Mesendoderm (in vitro differentiated cells): Measurements from ENCODE around the gene CEP85.
A peak's percentile ranks its signal among the peaks of the same experiment; 100 is the strongest.

ENCODE experiments used
- DNase-seq: peaks from one replicate; pipeline ENCODE4 v3.0.0; 2013
- H2AK5ac ChIP-seq: 2 replicates; pipeline ENCODE4 v1.6.1; 2013; ENCODE audit warnings: low read length, inconsistent platforms
- H2BK120ac ChIP-seq: 2 replicates; pipeline ENCODE4 v1.6.1; 2013; ENCODE audit warnings: low read depth, mild to moderate bottlenecking, low read length, moderate library complexity, mixed read lengths
- H2BK15ac ChIP-seq: replicated peaks from 2 replicates; pipeline ENCODE4 v1.6.1; 2013; ENCODE audit warnings: low read depth, mild to moderate bottlenecking, moderate library complexity
- H2BK5ac ChIP-seq: 2 replicates; pipeline ENCODE4 v1.6.1; 2013; ENCODE audit warnings: low read length, inconsistent platforms
- H3K18ac ChIP-seq: 2 replicates; pipeline ENCODE4 v1.6.1; 2013; ENCODE audit warnings: mild to moderate bottlenecking, low read length, mixed read lengths
- H3K23ac ChIP-seq: one replicate; pipeline ENCODE4 v1.6.1; 2013; ENCODE audit warnings: low read length
- H3K27ac ChIP-seq: 2 replicates; pipeline ENCODE4 v1.5.1; 2013; ENCODE audit warnings: low read depth, mild to moderate bottlenecking, inconsistent platforms, low read length, moderate library complexity
- H3K27me3 ChIP-seq: 2 replicates; pipeline ENCODE4 v1.6.1; 2013; ENCODE audit warnings: low read length, control low read depth, mild to moderate bottlenecking, inconsistent platforms; ENCODE audit not compliant: insufficient read depth, poor library complexity
- H3K36me3 ChIP-seq: 2 replicates; pipeline ENCODE4 v1.6.1; 2013; ENCODE audit warnings: low read length, inconsistent platforms; ENCODE audit not compliant: control insufficient read depth, insufficient read depth
- H3K4ac ChIP-seq: one replicate; pipeline ENCODE4 v1.6.1; 2013; ENCODE audit warnings: low read depth, mild to moderate bottlenecking, low read length, moderate library complexity
- H3K4me1 ChIP-seq: 2 replicates; pipeline ENCODE4 v1.6.1; 2013; ENCODE audit warnings: low read depth, low read length, inconsistent platforms; ENCODE audit not compliant: control insufficient read depth
- H3K4me2 ChIP-seq: 2 replicates; pipeline ENCODE4 v1.6.1; 2013; ENCODE audit warnings: low read length
- H3K4me3 ChIP-seq: 2 replicates; pipeline ENCODE4 v1.5.1; 2013; ENCODE audit warnings: mild to moderate bottlenecking, low read length
- H3K56ac ChIP-seq: one replicate; pipeline ENCODE4 v1.6.1; 2013; ENCODE audit warnings: low read length
- H3K79me1 ChIP-seq: 2 replicates; pipeline ENCODE4 v1.6.1; 2013; ENCODE audit warnings: low read length, inconsistent platforms
- H3K79me2 ChIP-seq: 2 replicates; pipeline ENCODE4 v1.6.1; 2013; ENCODE audit warnings: mild to moderate bottlenecking, low read length; ENCODE audit not compliant: control insufficient read depth, insufficient read depth
- H3K9ac ChIP-seq: 2 replicates; pipeline ENCODE4 v1.6.1; 2013; ENCODE audit warnings: low read length, inconsistent platforms
- H4K5ac ChIP-seq: one replicate; pipeline ENCODE4 v1.6.1; 2013; ENCODE audit warnings: low read length
- H4K8ac ChIP-seq: one replicate; pipeline ENCODE4 v1.6.1; 2013; ENCODE audit warnings: low read depth, mild to moderate bottlenecking, control low read depth, low read length, moderate library complexity
- WGBS: extraction: QIAGEN DNeasy Blood & Tissue Kit; methylation state at CpG from one replicate; pipeline ENCODE4 v1.1.7; 2013; ENCODE audit warnings: low lambda C conversion rate, missing lambda C conversion rate; ENCODE audit not compliant: insufficient coverage; ENCODE audit errors: extremely low coverage; 5-methylcytosine and 5-hydroxymethylcytosine counted together

Gene CEP85

DNA sequence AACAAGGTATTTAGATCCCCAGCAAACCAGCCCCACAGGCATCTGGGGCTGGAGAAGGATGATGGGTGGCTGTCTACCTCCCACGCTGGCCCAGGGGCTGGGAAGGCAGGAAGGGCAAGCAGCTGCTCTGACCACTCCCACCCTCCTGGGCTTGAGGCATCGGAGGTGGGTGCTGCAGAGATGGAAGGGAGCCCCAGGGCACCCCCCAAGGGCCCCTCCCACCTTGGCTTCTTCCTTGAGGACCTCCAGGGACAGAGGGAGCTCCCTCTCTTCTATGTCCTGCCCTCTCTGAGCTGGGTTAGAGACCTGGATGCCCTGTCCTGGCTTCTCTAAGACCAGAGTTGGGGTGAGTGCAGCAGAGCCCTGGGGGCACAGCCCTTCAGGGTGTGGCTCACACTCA lies 86.9 kb downstream of the CEP85 start:
- Histone ChIP-seq H3K79me1 (no peaks in the 10 kb centered on the region), H2BK15ac (no peak overlapping the region), H3K4me3 (no peak overlapping the region), H3K56ac (no peak overlapping the region), H3K18ac (no peak overlapping the region), H3K36me3 (no peaks in the 10 kb centered on the region), H3K4ac (no peak overlapping the region), H3K4me1 (peaks cover 2% of the 10 kb centered on the region), H3K27me3 (no peaks in the 10 kb centered on the region), H3K9ac (no peak overlapping the region), H3K23ac (no peak overlapping the region), H2BK120ac (no peak overlapping the region), H4K5ac (no peak overlapping the region), H4K8ac (no peak overlapping the region), H3K27ac (no peak overlapping the region), H2BK5ac (no peak overlapping the region), H3K79me2 (no peaks in the 10 kb centered on the region), H3K4me2 (no peak overlapping the region), H2AK5ac (no peak overlapping the region)
- no peak for DNase-seq
- WGBS: no CpG with 5 or more reads among the region's 2 CpGs

DNA sequence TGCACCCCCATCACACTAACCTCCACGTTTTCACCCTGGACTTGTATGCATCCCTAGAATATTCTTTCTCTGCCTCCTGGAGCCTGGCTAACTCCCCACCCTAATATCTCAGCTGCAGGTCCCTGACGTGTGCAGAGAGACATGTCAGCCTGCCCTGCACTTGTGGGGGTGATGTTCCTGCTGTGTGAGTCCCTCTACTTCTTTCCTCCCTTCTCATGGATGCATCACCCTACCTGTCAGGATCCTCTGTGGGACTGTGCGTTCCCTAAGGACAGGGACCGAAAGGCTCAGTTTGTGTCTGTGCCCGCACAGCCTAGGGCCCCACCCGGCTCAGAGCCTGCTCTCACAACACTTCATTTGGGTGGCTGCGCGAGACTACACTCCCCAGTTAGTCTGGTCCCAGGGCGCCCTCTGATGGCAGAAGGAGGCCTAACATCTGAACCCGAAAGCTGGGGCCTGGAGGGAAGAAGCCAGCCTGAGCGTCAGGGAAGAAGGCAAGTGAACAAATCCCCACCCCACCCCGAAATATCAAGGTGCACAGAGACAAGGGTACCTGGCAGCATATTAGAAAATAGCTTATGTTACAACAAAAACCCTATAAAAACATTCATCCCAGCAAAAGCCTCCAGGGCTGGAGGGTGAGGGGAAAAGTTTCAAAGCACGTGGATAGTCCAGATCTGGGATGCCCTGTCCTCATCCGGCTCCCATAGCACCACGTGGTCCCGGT lies 87.5 kb downstream of the CEP85 start:
- H3K79me2 ChIP-seq: no peaks in the 10 kb centered on the region
- no peak overlapping the region for H3K4me2 ChIP-seq
- no peak overlapping the region for H3K18ac ChIP-seq
- no peak overlapping the region for H3K27ac ChIP-seq
- no peak overlapping the region for H2BK120ac ChIP-seq
- H3K27me3 ChIP-seq: no peaks in the 10 kb centered on the region
- DNase-seq: peak; percentile 88
- no CpG with 5 or more reads among the region's 16 CpGs for WGBS
- peak overlapping the region; percentile 79 for H3K56ac ChIP-seq
- H3K4ac ChIP-seq: no peak overlapping the region
- H3K4me3 ChIP-seq: no peak overlapping the region
- H2BK15ac ChIP-seq: no peak overlapping the region
- no peaks in the 10 kb centered on the region for H3K36me3 ChIP-seq
- no peaks in the 10 kb centered on the region for H3K79me1 ChIP-seq
- H2AK5ac ChIP-seq: no peak overlapping the region
- H4K5ac ChIP-seq: no peak overlapping the region
- H3K4me1 ChIP-seq: peaks cover 2% of the 10 kb centered on the region
- peak overlapping the region; percentile 54 for H3K9ac ChIP-seq
- H2BK5ac ChIP-seq: no peak overlapping the region
- H4K8ac ChIP-seq: no peak overlapping the region
- H3K23ac ChIP-seq: no peak overlapping the region

- no CpG with 5 or more reads among the region's 10 CpGs for WGBS
- H4K5ac ChIP-seq: no peak overlapping the region
- H3K36me3 ChIP-seq: no peaks in the 10 kb centered on the region
- no peak overlapping the region for H3K4me3 ChIP-seq
- no peak overlapping the region for H2AK5ac ChIP-seq
- no peak overlapping the region for H3K4ac ChIP-seq
- H3K18ac ChIP-seq: no peak overlapping the region
- no peaks in the 10 kb centered on the region for H3K79me2 ChIP-seq
- no peak overlapping the region for H3K9ac ChIP-seq
- H3K79me1 ChIP-seq: no peaks in the 10 kb centered on the region
- H3K4me1 ChIP-seq: peaks cover 2% of the 10 kb centered on the region
- no peak overlapping the region for H3K27ac ChIP-seq
- H2BK120ac ChIP-seq: no peak overlapping the region
- no peak overlapping the region for H2BK15ac ChIP-seq
- H3K27me3 ChIP-seq: no peaks in the 10 kb centered on the region
- no peak overlapping the region for H3K23ac ChIP-seq
- no peak overlapping the region for H3K4me2 ChIP-seq
- no peak overlapping the region for H2BK5ac ChIP-seq
- H3K56ac ChIP-seq: no peak overlapping the region
- no peak for DNase-seq
- no peak overlapping the region for H4K8ac ChIP-seq
Observed at GRCh38 chr1:26322042-26322331, 88.0 kb downstream of the CEP85 start.

GRCh38 chr1:26323382-26323781 lies 89.4 kb downstream of the CEP85 start:
- Histone ChIP-seq H3K56ac (no peak overlapping the region), H4K8ac (no peak overlapping the region), H3K27ac (no peak overlapping the region), H3K4me2 (no peak overlapping the region), H2BK15ac (no peak overlapping the region), H3K4me1 (no peaks in the 10 kb centered on the region), H4K5ac (no peak overlapping the region), H3K27me3 (no peaks in the 10 kb centered on the region), H3K9ac (no peak overlapping the region), H3K4me3 (no peak overlapping the region), H3K23ac (no peak overlapping the region), H2BK5ac (no peak overlapping the region), H3K36me3 (no peaks in the 10 kb centered on the region), H3K79me1 (no peaks in the 10 kb centered on the region), H2BK120ac (no peak overlapping the region), H3K4ac (no peak overlapping the region), H3K18ac (no peak overlapping the region), H2AK5ac (no peak overlapping the region), H3K79me2 (no peaks in the 10 kb centered on the region)
- WGBS: no CpG with 5 or more reads among the region's 2 CpGs
- no peak for DNase-seq

GRCh38 chr1:26324550-26324949 lies 90.5 kb downstream of the CEP85 start:
- no CpG with 5 or more reads among the region's 3 CpGs for WGBS
- H3K4me3 ChIP-seq: no peak overlapping the region
- H3K4me1 ChIP-seq: no peaks in the 10 kb centered on the region
- no peak overlapping the region for H3K4me2 ChIP-seq
- H3K56ac ChIP-seq: no peak overlapping the region
- no peak overlapping the region for H4K5ac ChIP-seq
- H2AK5ac ChIP-seq: no peak overlapping the region
- no peak overlapping the region for H3K23ac ChIP-seq
- H3K27me3 ChIP-seq: no peaks in the 10 kb centered on the region
- no peak overlapping the region for H3K9ac ChIP-seq
- no peaks in the 10 kb centered on the region for H3K36me3 ChIP-seq
- H3K79me2 ChIP-seq: no peaks in the 10 kb centered on the region
- no peak overlapping the region for H4K8ac ChIP-seq
- H2BK15ac ChIP-seq: no peak overlapping the region
- H3K79me1 ChIP-seq: no peaks in the 10 kb centered on the region
- no peak overlapping the region for H2BK5ac ChIP-seq
- H3K4ac ChIP-seq: no peak overlapping the region
- no peak overlapping the region for H2BK120ac ChIP-seq
- H3K27ac ChIP-seq: no peak overlapping the region
- no peak for DNase-seq
- H3K18ac ChIP-seq: no peak overlapping the region

GRCh38 chr1:26327956-26328362 lies 94.0 kb downstream of the CEP85 start:
- Histone ChIP-seq H2BK15ac (no peak overlapping the region), H3K4me3 (no peak overlapping the region), H3K27me3 (no peaks in the 10 kb centered on the region), H3K18ac (no peak overlapping the region), H3K79me1 (no peaks in the 10 kb centered on the region), H4K5ac (no peak overlapping the region), H3K23ac (no peak overlapping the region), H2BK120ac (no peak overlapping the region), H3K9ac (no peak overlapping the region), H3K4me2 (no peak overlapping the region), H3K27ac (no peak overlapping the region), H3K4ac (no peak overlapping the region), H3K36me3 (no peaks in the 10 kb centered on the region), H2AK5ac (no peak overlapping the region), H4K8ac (no peak overlapping the region), H3K4me1 (no peaks in the 10 kb centered on the region), H3K79me2 (no peaks in the 10 kb centered on the region), H2BK5ac (no peak overlapping the region), H3K56ac (no peak overlapping the region)
- no CpG with 5 or more reads among the region's 8 CpGs for WGBS
- no peak for DNase-seq
